GM18498 (cell line): Measurements from ENCODE around the gene CARD10.

Experiments used
- ATAC-seq: cut with Tn5 transposase; IDR thresholded peaks from one replicate; pipeline ENCODE4 v1.9.1; 2021; ENCODE audit warnings: mild to moderate bottlenecking, moderate library complexity; ENCODE audit not compliant: unreplicated experiment

CARD10 gene

DNA sequence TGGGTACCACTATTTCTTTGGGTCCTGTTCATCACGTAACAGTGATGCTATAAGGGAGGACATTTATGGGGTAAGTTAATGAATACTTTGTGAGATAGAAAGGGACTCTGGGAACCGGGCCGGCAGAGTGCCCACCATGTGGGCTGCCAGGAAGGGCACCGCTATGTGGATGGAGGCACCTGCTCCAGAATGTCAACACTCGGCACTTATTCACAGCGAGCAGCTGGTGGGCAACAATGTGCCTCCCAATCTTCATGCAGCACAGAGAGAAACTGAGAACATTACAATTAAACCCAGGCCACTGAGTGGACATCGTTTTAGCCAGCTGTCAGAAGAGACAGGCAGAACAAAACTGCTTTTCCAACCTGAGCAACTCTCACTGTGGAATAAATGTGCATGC lies 76.1 kb downstream of the CARD10 start:
- ATAC-seq: no peak

DNA sequence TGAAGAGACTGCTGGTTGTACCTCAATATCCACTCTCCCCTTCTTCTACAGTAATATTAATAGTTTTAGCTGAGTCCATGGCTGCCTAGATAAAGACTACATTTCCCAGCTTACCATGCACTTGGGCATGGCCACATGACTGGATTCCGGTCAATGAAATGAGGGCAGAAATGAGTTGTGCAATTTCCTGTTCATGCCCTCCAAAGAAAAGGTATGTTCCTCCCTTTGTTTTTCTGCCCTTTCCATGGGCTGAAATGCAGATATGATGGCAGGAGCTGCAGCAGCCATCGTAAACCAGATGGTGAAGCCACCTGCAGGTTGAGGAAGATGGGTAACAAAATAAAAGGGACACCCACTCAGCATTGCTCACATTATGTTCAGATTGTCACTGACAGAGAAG lies 76.7 kb downstream of the CARD10 start:
- no peak for ATAC-seq

DNA sequence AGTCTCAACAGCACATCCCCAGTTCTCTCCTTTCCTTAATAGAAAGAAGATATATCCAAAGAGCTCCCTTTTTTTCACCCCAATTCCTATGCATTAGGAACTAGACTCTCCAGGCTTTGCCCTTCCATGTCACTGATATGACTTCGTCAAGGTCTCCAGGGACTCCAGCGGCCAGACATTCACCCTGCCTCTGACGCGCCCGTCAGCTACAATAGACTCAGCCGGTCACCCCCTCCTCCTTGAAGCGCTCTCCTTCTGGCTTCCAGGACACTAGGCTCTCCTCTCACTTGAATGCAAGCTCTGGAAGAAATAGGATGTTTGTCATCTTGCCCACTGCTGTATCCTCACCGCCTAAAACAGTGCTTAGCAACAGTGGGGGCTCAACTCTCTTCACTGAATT lies 77.1 kb downstream of the CARD10 start:
- no peak for ATAC-seq

DNA sequence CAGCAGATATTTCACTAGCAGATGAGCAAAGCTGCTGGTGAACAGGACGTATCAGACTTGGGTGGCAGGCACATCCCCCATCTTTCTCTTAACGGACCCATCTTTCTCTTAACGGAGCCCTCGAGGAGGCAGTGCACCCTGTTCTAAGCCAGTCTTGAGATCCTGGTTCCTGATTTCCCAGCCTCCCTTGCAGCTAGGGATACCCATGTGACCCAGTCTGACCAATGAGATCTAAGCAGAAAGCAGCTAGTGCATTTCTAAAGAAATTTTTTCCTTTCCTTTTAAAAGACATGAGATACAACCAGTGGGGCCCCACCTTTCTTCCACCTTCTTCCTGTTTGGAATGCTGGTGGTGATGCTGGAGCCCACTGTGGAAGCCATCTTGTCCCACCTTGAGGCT lies 78.3 kb downstream of the CARD10 start:
- ATAC-seq: no peak
